Lower lobe of right lung (tissue), 2 donors: ENCODE measurements around the gene IER5. TPM values are rescaled to one million over a fixed set of nuclear protein-coding genes. Genes with fewer than 3 reads are reported as not detected.
A peak's percentile ranks its signal among the peaks of the same experiment; 100 is the strongest.

Experiments used
- ATAC-seq, 2 donors: fragments of 200-7000 bp; cut with Tn5 transposase; one replicate each; pipeline ENCODE4 v1.9.1; 2020 to 2022; ENCODE audit warnings: mild to moderate bottlenecking in 2 of 2, moderate library complexity in 2 of 2
- DNase-seq: peaks from one replicate; pipeline ENCODE4 v3.0.0-alpha.2; 2020
- H3K27ac ChIP-seq: fragments of 200-600 bp; one replicate; pipeline ENCODE4 v1.8.0; 2022
- H3K27me3 ChIP-seq: fragments of 200-600 bp; one replicate; pipeline ENCODE4 v1.8.0; 2022; ENCODE audit warnings: low read depth
- H3K36me3 ChIP-seq: fragments of 200-600 bp; one replicate; pipeline ENCODE4 v1.8.0; 2022; ENCODE audit warnings: mild to moderate bottlenecking
- H3K4me1 ChIP-seq: fragments of 200-600 bp; one replicate; pipeline ENCODE4 v1.8.0; 2022
- H3K4me3 ChIP-seq: fragments of 200-600 bp; one replicate; pipeline ENCODE4 v1.8.0; 2022; ENCODE audit warnings: mild to moderate bottlenecking
- H3K9me3 ChIP-seq: fragments of 200-600 bp; one replicate; pipeline ENCODE4 v1.8.0; 2022
- intact Hi-C: fragments of 100-400 bp; cut with DNase I; formaldehyde crosslinking; loops from one replicate; pipeline ENCODE4 v1.11.0; 2022
- total RNA-seq: library from RNA; stranded (reverse); fragmentation: NEBNext Ultra II Directional; extraction: Animal tissue kit (Norgen Biotek cat#: 25700); gene quantifications from one replicate; pipeline ENCODE4 v1.2.1, GENCODE V29; 2021
- TF ChIP-seq, protein P1 (sequence below): fragments of 200-600 bp; IDR thresholded peaks from one replicate; pipeline ENCODE4 v1.8.0; 2022; ENCODE audit warnings: antibody characterized with exemption, mild to moderate bottlenecking
- donor health status: DM: no; HTN: yes; CAD: no; lungs with severe emphysema.

Gene IER5
- total RNA-seq, 1 donor from 2014 or later: 33.2 TPM

DNA sequence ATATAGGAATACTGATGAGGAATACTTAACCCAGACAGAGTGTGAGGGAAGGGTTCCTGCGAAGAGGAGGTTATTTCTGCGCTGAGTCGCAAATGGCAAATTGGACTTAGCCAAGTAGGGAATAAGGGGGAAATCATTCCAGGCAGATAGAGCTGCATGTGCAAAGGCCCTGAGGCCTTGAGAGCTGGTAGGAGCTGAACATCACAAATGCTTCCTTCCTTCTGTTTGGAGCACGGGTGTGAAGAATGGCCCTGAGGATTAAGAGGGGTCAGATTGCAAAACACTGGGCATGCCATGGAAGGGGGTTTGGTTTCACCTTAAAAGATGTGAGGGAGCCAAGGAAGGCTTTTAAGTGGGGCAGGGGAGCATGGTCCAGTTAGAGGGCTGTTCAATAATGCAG is 12.4 kb downstream of the IER5 start:
- H3K27me3 ChIP-seq: no peaks in the 10 kb centered on the region
- no peak overlapping the region for H3K4me3 ChIP-seq
- ATAC-seq: no peak
- TF ChIP-seq, protein P1, sequence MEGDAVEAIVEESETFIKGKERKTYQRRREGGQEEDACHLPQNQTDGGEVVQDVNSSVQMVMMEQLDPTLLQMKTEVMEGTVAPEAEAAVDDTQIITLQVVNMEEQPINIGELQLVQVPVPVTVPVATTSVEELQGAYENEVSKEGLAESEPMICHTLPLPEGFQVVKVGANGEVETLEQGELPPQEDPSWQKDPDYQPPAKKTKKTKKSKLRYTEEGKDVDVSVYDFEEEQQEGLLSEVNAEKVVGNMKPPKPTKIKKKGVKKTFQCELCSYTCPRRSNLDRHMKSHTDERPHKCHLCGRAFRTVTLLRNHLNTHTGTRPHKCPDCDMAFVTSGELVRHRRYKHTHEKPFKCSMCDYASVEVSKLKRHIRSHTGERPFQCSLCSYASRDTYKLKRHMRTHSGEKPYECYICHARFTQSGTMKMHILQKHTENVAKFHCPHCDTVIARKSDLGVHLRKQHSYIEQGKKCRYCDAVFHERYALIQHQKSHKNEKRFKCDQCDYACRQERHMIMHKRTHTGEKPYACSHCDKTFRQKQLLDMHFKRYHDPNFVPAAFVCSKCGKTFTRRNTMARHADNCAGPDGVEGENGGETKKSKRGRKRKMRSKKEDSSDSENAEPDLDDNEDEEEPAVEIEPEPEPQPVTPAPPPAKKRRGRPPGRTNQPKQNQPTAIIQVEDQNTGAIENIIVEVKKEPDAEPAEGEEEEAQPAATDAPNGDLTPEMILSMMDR: no peak
- H3K4me1 ChIP-seq: peaks cover 82% of the 10 kb centered on the region
- DNase-seq: no peak
- H3K27ac ChIP-seq: no peak overlapping the region
- no peaks in the 10 kb centered on the region for H3K36me3 ChIP-seq
- H3K9me3 ChIP-seq: no peaks in the 10 kb centered on the region
- intact Hi-C loops: no loop called here

DNA sequence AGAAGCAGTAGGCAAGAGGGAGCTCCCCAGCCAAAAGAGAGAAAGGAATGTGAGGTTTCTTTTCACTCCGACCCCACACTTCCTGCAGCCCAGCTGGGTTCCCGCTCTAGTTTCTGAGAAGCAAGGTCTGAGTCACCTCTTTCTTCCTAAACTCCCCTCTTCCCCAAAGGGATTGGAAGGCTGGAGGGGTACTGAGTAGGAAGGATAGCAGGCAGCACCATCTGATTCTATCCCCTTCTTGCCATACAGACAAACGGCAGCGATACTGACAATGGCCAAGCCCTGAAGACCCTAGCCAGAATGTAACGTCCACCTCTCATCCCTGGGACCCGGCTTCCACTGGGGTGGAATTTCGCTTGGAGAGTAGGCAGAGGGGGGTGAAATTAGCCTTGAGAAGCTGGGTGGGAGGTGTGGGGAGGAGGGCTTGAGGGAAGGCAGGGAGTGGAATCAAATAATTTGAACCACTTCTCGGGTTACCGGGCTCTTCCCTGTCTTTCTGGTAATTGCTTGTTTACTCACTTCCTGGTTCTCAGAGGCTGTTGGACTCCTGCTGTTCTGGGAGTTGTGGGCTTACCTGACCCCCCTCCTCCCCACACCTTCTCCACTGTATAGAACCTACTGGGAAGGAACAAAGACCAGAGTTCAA is 13.2 kb downstream of the IER5 start:
- no peak for DNase-seq
- H3K27me3 ChIP-seq: no peaks in the 10 kb centered on the region
- no peak for ATAC-seq
- no peaks in the 10 kb centered on the region for H3K9me3 ChIP-seq
- no peaks in the 10 kb centered on the region for H3K36me3 ChIP-seq
- intact Hi-C loops: no loop called here
- peak overlapping the region; percentile 28 for H3K27ac ChIP-seq
- no peak overlapping the region for H3K4me3 ChIP-seq
- peaks cover 78% of the 10 kb centered on the region for H3K4me1 ChIP-seq
- TF ChIP-seq, protein P1: no peak

DNA sequence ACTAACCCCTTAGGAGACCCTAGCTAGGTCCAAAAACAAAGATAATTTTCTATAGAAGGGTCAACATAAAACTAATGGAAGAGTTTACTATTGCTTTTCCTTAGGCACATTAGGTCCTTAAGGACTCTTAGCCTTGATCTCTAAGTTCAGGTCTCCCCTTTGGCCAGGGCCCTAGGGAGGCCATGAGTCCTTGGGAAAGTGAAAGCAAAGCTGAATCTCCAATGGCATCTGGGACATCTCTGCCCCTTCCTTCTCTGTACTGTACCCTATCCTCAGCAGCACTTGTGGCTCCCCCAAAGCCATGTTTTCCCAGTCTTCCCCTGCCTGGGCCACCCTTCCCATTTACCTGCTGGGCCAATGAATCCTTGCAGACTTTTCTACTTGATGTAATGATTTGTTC is 14.3 kb downstream of the IER5 start:
- no peaks in the 10 kb centered on the region for H3K36me3 ChIP-seq
- TF ChIP-seq, protein P1: no peak
- DNase-seq: no peak
- intact Hi-C loops: no loop called here
- ATAC-seq: no peak
- H3K27me3 ChIP-seq: no peaks in the 10 kb centered on the region
- H3K4me1 ChIP-seq: peaks cover 67% of the 10 kb centered on the region
- no peak overlapping the region for H3K27ac ChIP-seq
- no peak overlapping the region for H3K4me3 ChIP-seq
- no peaks in the 10 kb centered on the region for H3K9me3 ChIP-seq

DNA sequence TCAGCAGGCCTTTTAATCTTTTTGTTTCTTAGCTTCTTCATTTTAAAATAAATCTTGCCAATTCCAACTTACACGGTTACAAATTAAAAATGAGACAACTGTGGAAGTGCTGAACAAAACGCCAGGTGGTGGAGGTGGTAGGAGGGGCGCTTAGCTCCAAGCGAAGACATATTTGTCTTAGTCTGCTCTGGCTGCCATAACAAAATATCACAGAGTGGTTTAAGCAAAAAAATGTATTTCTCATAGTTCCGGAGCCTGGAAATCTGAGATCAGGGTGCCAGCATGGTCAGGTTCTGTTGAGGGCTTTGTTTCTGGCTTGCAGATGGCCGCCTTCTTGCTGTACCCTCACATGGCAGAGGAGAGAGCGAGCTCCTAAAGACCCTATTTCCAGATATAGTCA is 14.9 kb downstream of the IER5 start:
- H3K27me3 ChIP-seq: no peaks in the 10 kb centered on the region
- ATAC-seq: no peak
- H3K4me3 ChIP-seq: no peak overlapping the region
- TF ChIP-seq, protein P1: no peak
- H3K9me3 ChIP-seq: no peaks in the 10 kb centered on the region
- peaks cover 65% of the 10 kb centered on the region for H3K4me1 ChIP-seq
- DNase-seq: no peak
- no peaks in the 10 kb centered on the region for H3K36me3 ChIP-seq
- intact Hi-C loops: no loop called here
- H3K27ac ChIP-seq: no peak overlapping the region

DNA sequence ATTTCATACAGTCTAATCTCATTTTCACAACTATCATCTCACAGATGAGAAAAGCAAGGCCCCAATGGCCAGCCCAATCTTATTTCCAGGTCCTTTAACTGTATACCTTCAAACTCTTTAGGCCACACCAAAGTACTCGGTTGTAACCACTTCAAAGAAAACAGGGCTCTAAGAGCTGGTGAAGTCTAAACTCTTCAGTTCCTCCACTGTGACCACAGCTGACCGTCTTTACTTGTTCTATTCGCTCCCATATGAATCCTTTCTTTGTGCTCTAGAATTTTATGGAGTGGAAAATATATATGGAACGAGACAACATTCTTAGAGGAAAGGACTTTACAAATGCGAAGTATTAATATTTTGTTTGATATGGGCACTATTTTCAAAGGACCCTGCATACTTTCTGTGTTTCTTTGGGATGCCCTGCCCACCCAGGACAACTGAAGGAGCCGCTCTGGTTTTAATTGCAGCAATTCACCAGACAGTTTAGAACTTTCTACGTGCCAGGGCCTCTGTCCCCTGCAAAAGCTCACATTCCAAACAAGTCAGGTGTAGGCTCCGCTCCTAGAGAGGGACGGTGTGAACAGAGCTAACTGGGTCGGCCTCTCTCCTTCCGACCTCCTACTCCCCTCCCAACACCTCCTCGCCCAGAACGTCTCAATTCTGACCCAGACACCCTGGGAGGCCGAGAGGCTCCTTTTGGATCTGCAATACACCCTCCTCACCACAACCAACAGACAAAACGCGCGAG is 15.7 kb downstream of the IER5 start:
- Histone ChIP-seq H3K4me3 (peak overlapping the region; percentile 72), H3K27ac (peak overlapping the region; percentile 87), H3K9me3 (no peaks in the 10 kb centered on the region), H3K27me3 (no peaks in the 10 kb centered on the region), H3K4me1 (peaks cover 60% of the 10 kb centered on the region), H3K36me3 (no peaks in the 10 kb centered on the region)
- ATAC-seq (peak; percentile 42 to 46), DNase-seq (no peak)
- intact Hi-C loops: no loop called here
- TF ChIP-seq, protein P1: peak; percentile 20
